HEK293T (cell line): ENCODE data around the gene TXNRD2.

Source experiments
- FOXA1 ChIP-seq: fragments of 450-650 bp; IDR thresholded peaks from 2 replicates; pipeline ENCODE4 v1.6.1; 2016; ENCODE audit warnings: mild to moderate bottlenecking
- SUZ12 ChIP-seq: fragments of 450-650 bp; IDR thresholded peaks from 2 replicates; pipeline ENCODE4 v1.6.1; 2016; ENCODE audit warnings: mild to moderate bottlenecking

DNA sequence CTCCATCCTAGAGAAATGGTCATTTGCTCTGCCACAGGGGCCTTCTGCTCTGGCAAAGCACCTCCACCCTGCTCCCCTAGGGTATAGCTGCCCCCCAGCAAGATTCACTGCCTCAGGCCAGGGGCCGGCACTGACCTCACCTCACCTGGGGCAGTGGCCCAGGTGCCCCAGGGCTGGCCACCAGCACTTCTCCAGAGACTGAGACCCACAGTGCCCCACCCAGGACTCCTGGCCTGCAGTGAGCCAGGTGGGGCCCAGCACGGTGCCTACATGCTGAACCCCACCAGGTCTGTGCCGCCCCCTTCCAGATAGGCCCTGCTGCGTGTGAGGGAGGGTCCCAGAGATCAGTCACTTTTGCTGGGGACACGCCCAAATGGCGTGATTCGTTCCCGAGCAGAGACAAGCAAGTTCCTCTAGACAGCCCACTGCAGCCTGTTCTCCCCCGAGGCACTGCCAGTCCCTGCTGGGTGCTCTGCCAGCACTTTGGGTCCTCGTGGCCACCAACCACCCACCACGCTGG, 97.7 kb downstream of the TXNRD2 start:
- TF ChIP-seq FOXA1, result no peak
- no peak for TF ChIP-seq SUZ12
